DOHH2 (cell line): ENCODE measurements around the gene CYTH1.

Experiments
- EZH2phosphoT487 ChIP-seq: fragments of 200-600 bp; sonication (generic); IDR thresholded peaks from 2 replicates; pipeline ENCODE4 v1.6.1; 2017; ENCODE audit warnings: borderline replicate concordance, mild to moderate bottlenecking, antibody characterized with exemption, low read length, moderate library complexity, mixed read lengths
- TF ChIP-seq, protein P1 (sequence below): fragments of 200-600 bp; sonication (generic); IDR thresholded peaks from one replicate; pipeline ENCODE4 v1.5.1; 2014; ENCODE audit warnings: antibody characterized with exemption, mild to moderate bottlenecking, low read depth, low read length; ENCODE audit not compliant: poor library complexity, severe bottlenecking

DNA sequence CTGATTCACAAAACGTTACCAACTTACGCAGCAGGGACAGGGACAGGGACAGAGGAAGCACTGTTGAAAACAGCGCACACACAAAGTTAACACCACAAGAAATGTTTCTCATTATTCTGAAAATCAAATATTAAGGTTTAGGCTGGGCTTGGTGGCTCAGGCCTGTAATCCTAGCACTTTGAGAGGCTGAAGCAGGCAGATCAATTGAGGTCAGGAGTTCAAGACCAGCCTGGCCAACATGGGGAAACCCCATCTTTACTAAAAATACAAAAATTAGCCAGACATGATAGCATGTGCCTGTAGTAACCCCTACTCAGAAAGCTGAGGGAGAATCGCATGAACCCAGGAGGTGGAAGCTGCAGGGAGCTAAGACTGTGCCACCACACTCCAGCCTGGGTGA lies 4.2 kb downstream of the CYTH1 start:
- TF ChIP-seq, protein P1, sequence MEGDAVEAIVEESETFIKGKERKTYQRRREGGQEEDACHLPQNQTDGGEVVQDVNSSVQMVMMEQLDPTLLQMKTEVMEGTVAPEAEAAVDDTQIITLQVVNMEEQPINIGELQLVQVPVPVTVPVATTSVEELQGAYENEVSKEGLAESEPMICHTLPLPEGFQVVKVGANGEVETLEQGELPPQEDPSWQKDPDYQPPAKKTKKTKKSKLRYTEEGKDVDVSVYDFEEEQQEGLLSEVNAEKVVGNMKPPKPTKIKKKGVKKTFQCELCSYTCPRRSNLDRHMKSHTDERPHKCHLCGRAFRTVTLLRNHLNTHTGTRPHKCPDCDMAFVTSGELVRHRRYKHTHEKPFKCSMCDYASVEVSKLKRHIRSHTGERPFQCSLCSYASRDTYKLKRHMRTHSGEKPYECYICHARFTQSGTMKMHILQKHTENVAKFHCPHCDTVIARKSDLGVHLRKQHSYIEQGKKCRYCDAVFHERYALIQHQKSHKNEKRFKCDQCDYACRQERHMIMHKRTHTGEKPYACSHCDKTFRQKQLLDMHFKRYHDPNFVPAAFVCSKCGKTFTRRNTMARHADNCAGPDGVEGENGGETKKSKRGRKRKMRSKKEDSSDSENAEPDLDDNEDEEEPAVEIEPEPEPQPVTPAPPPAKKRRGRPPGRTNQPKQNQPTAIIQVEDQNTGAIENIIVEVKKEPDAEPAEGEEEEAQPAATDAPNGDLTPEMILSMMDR, result no peak
- TF ChIP-seq EZH2phosphoT487, result no peak
